Cardiac muscle cell (in vitro differentiated cells and primary cell): ENCODE measurements around the gene UCHL5. TPM values are rescaled to one million over a fixed set of nuclear protein-coding genes. Genes with fewer than 3 reads are reported as not detected.
"Not testable (repeated sequence)": the region's sequence is repeated elsewhere in the genome, so short reads cannot be mapped to it uniquely, and the experiment has no call there.

Experiments
- DNase-seq, 2 donors: peaks; one replicate each; pipeline versions ENCODE4 v3.0.0 to v3.0.0-alpha.2; 2010 to 2017; ENCODE audit warnings: low read depth in 1 of 2, low spot score in 1 of 2
- H3K27ac ChIP-seq: fragments of 200-600 bp; sonication (generic); 2 replicates; pipeline ENCODE4 v1.5.1; 2016
- H3K27me3 ChIP-seq: fragments of 200-600 bp; sonication (generic); 2 replicates; pipeline ENCODE4 v1.6.0; 2016; ENCODE audit warnings: control low read depth
- H3K36me3 ChIP-seq: fragments of 200-600 bp; sonication (generic); 2 replicates; pipeline ENCODE4 v1.5.1; 2016; ENCODE audit warnings: control low read depth
- H3K4me1 ChIP-seq: fragments of 200-600 bp; sonication (generic); 2 replicates; pipeline ENCODE4 v1.8.1; 2017; ENCODE audit warnings: low read depth, mild to moderate bottlenecking, mixed run types
- H3K4me3 ChIP-seq: fragments of 200-600 bp; sonication (generic); 2 replicates; pipeline ENCODE4 v1.5.1; 2016; ENCODE audit warnings: mild to moderate bottlenecking
- H3K9me3 ChIP-seq: fragments of 200-600 bp; sonication (generic); 2 replicates; pipeline ENCODE4 v1.5.1; 2017; ENCODE audit warnings: low read depth, mild to moderate bottlenecking, control low read depth
- polyA plus RNA-seq: library from polyadenylated mRNA; unstranded; fragments of >200 nt; fragmentation: Nextera tagmentation; extraction: Ambion mirVana; gene quantifications from 2 replicates; pipeline ENCODE4 v1.2.1, GENCODE V29; 2016
- total RNA-seq: library from RNA; depleted of rRNA; stranded (reverse); fragments of >200 nt; gene quantifications from 2 replicates; pipeline ENCODE4 v1.2.3, GENCODE V29; 2016
- TF ChIP-seq, protein P1 (sequence below): IDR thresholded peaks from 2 replicates; pipeline ENCODE4 v1.5.1; 2012; ENCODE audit warnings: low read depth, mild to moderate bottlenecking, low read length

The UCHL5 gene
- total and polyA plus RNA-seq, 2 experiments from 2014 or later = 34.4 to 42.5 TPM

DNA sequence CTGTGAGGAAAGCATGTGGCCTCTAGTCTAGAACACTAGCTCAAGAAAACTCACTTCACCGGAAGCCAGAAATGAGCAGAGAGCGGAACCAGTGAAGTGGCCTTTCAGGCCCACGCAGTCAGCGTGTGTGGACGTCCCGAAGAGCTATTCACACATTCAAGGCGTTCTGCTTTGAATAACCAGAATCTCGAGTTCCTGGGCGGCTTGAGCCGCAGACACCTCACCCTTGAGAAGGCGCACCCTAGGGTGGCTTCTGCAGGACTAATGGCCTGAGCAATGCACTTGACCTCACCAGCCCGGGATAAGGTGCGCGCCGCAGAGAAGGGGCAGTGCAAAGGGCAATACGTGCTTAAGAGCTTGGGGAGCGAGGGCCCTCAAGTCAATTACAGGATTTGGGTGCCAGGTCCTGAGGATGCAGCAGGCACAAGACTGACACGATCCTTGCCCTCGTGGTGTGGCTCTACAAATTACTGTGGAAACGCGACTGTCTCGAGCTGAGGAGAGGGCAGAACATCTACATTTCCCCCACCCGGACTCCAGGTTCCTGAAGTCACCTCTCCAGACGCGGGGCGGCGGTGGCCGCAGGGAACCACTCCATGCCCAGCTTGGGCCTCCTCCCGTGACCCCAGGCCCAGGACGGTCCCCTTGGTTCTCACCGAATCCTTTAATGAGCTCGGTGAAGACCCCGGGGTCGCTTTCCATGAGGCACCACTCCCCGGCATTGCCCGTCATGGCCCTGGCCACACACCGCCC lies 455 bp downstream of the UCHL5 start:
- H3K27me3 ChIP-seq = no peaks in the 10 kb centered on the region
- H3K27ac ChIP-seq = peak overlapping the region; percentile 94
- DNase-seq = peak; percentile 40 to 56
- no peaks in the 10 kb centered on the region for H3K9me3 ChIP-seq
- no peaks in the 10 kb centered on the region for H3K36me3 ChIP-seq
- TF ChIP-seq, protein P1, sequence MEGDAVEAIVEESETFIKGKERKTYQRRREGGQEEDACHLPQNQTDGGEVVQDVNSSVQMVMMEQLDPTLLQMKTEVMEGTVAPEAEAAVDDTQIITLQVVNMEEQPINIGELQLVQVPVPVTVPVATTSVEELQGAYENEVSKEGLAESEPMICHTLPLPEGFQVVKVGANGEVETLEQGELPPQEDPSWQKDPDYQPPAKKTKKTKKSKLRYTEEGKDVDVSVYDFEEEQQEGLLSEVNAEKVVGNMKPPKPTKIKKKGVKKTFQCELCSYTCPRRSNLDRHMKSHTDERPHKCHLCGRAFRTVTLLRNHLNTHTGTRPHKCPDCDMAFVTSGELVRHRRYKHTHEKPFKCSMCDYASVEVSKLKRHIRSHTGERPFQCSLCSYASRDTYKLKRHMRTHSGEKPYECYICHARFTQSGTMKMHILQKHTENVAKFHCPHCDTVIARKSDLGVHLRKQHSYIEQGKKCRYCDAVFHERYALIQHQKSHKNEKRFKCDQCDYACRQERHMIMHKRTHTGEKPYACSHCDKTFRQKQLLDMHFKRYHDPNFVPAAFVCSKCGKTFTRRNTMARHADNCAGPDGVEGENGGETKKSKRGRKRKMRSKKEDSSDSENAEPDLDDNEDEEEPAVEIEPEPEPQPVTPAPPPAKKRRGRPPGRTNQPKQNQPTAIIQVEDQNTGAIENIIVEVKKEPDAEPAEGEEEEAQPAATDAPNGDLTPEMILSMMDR = no peak
- H3K4me1 ChIP-seq = peaks cover 5% of the 10 kb centered on the region
- peak overlapping the region; percentile 86 for H3K4me3 ChIP-seq

DNA sequence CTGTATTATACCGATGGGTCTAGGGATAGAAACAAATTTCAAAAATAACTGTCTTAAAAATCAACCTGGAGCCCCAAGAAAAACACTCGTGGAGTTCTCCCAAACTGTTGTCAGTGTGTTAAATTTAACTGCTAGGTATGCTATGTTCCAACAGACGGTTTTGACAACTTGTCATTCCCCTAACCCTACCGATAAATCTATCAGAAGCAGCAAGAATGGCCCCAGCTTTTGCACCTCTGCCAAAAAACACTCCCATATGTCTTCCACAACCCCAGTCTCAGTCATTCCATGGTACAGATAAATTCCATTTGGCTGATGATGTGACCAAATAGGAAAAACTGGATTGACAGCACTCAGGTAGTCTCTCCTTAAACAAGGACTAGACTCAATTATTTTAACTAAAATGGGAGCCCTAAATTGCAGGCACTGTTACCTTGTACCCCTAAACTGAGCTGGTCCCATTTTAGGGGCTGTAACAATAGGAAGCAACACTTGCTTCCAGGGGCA lies 4.9 kb downstream of the UCHL5 start:
- Histone ChIP-seq H3K4me3 (no peak overlapping the region), H3K9me3 (no peaks in the 10 kb centered on the region), H3K27me3 (no peaks in the 10 kb centered on the region), H3K36me3 (peaks cover 11% of the 10 kb centered on the region), H3K4me1 (peaks cover 5% of the 10 kb centered on the region), H3K27ac (no peak overlapping the region)
- TF ChIP-seq, protein P1 = no peak
- no peak for DNase-seq

DNA sequence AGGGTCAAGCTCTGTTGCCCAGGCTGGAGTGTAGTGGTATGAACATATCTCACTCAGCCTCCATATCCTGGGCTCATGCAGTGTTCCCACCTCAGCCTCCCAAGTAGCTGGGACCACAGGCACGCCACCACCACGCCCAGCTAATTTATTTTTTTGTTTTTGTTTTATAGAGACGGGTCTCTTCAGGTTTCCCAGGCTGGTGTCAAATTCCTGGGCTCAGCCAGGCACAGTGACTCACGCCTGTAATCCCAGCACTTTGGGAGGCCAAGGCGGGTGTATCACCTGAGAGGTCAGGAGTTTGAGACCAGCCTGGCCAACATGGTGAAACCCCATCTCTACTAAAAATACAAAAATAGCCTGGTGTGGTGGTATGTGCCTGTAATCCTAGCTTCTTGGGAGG lies 10.2 kb downstream of the UCHL5 start:
- not testable (repeated sequence) for H3K4me1 ChIP-seq, H3K27me3 ChIP-seq, H3K9me3 ChIP-seq, DNase-seq, H3K27ac ChIP-seq, H3K4me3 ChIP-seq
- peaks cover 22% of the 10 kb centered on the region for H3K36me3 ChIP-seq

DNA sequence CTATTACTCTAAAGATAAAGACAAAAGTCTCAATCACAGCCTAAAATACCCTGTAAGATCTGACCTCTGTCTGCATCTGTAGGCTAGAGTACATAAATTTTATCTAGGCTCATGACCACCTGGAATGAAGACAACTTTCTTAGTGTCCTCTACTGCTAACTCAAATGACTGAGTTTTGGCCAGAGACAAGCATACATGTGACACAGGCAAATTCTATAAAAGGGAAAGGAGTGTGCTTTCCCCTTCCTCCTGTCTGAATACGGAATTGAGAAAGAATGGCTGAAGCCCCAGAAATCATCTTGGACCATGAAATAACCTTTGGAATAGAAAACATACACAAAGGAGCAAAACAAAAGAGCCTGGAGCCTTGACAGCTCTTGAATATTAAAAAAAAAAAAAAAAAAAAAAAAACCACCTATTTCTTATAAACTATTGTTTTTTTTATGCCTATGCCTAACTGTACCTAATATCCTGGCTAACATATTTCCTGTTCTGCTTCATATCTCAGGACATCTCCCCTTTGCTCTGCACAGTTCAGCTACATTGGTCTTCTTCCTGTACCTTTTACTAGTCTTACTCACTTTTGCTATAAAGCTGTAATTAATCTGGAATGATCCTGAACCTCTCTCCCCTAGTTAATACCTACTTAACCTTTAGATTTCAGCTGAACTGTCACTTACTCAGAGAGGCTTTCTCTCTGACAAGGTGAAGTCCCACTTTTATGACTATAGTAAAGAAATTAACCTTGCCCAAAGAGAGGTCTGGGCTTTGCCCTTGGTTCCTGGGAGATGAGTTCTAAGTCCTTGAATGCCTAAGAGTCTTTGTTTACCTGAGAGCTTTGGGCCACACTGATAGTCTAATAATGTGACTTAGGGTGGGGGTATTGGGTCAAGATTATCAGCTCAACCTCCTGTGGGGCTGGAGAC lies 16.1 kb downstream of the UCHL5 start:
- Histone ChIP-seq H3K27me3 (no peaks in the 10 kb centered on the region), H3K27ac (peak overlapping the region; percentile 24), H3K4me3 (no peak overlapping the region), H3K36me3 (peaks cover 4% of the 10 kb centered on the region), H3K4me1 (no peaks in the 10 kb centered on the region), H3K9me3 (no peaks in the 10 kb centered on the region)
- DNase-seq = no peak
- TF ChIP-seq, protein P1 = no peak

DNA sequence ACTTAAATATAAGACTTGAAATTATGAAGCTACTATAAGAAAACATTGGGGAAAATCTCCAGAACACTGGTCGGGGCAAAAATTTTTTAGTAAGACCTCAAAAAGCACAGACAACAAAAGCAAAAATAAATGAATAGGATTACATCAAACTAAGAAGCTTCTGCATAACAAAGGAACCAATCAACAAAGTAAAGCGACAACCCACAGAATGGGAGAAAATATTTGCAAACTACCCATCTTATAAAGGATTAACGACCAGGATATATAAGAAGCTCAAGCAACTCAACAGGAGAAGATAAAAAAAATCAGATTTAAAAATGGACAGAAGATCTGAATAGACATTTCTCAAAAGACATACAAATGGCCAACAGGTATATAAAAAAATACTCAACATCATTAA lies 19.1 kb downstream of the UCHL5 start:
- TF ChIP-seq, protein P1 = no peak

More for the DNA sequence above, 19.1 kb downstream of the UCHL5 start:
- Histone ChIP-seq H3K9me3 (no peaks in the 10 kb centered on the region), H3K27me3 (no peaks in the 10 kb centered on the region), H3K4me3 (no peak overlapping the region), H3K4me1 (no peaks in the 10 kb centered on the region), H3K27ac (no peak overlapping the region), H3K36me3 (peaks cover 4% of the 10 kb centered on the region)
- no peak for DNase-seq
